ENCODE data around the gene MIP. TPM values are rescaled to one million over a fixed set of nuclear protein-coding genes. Genes with fewer than 3 reads are reported as not detected.

MIP gene
- total and polyA plus RNA-seq, 10 of the 15 experiments (the other 5 are each of a cell fraction or from before 2014, with no cell fraction given): 0.04 to 0.18 (median 0.11) TPM; not detected in 3

DNA sequence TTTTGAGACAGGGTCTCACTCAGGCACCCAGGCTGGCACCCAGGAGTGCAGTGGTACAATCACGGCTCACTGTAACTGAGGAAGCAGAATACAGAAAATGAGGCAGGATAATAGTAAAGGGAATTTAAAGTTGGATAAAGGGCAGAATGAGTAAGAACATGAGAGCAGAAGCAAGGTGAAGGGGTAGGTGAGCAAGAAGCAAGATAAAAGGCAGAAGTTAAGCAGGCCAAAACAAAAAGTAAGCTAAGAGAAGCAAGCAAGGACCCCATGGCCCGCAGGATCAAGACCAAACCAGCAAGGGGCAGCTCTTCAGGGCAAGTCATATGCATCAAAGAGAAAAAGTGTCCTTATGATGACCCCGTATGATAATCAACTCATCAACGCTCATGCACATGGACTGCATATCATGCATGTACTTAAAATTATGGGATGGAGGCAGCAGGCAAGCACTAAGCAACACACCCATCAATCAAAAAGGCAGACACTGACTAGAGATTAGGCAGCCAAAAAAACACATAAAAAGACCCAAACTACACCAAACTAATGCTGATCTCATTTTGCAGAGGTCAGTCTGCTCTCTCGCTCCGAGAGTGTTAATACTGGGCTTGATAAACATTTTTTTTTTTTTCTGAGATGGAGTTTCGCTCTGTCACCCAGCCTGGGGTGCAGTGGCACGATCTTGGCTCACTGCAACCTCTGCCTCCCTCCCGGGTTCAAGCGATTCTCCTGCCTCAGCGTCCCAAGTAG, 16.9 kb downstream of the MIP start (continued):
- TF ChIP-seq, protein P1, sequence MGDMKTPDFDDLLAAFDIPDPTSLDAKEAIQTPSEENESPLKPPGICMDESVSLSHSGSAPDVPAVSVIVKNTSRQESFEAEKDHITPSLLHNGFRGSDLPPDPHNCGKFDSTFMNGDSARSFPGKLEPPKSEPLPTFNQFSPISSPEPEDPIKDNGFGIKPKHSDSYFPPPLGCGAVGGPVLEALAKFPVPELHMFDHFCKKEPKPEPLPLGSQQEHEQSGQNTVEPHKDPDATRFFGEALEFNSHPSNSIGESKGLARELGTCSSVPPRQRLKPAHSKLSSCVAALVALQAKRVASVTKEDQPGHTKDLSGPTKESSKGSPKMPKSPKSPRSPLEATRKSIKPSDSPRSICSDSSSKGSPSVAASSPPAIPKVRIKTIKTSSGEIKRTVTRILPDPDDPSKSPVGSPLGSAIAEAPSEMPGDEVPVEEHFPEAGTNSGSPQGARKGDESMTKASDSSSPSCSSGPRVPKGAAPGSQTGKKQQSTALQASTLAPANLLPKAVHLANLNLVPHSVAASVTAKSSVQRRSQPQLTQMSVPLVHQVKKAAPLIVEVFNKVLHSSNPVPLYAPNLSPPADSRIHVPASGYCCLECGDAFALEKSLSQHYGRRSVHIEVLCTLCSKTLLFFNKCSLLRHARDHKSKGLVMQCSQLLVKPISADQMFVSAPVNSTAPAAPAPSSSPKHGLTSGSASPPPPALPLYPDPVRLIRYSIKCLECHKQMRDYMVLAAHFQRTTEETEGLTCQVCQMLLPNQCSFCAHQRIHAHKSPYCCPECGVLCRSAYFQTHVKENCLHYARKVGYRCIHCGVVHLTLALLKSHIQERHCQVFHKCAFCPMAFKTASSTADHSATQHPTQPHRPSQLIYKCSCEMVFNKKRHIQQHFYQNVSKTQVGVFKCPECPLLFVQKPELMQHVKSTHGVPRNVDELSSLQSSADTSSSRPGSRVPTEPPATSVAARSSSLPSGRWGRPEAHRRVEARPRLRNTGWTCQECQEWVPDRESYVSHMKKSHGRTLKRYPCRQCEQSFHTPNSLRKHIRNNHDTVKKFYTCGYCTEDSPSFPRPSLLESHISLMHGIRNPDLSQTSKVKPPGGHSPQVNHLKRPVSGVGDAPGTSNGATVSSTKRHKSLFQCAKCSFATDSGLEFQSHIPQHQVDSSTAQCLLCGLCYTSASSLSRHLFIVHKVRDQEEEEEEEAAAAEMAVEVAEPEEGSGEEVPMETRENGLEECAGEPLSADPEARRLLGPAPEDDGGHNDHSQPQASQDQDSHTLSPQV (IDR thresholded peaks at IDR 0.05): no peak

DNA sequence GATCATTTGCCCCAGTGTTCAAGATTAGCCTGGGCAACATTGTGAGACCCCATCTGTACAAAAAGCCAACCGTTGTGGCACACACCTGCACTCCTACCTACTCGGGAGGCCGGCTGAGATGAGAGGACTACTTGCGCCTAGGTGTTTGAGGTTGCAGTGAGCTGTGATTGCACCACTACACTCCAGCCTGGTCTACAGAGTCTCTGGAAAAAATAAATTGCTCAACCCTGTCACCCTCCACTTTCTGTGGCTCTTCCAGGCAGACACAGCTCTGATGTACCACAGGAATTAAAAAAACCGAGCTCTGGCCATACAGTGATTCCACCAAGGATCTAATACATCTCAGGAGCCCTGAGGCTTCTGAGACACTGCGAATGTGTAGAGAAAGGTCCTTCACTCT, 19.6 kb downstream of the MIP start:
- no peak overlapping the region for H3K4me2 ChIP-seq (ENCODE audit: control insufficient read depth, insufficient read depth)
- no peaks in the 10 kb centered on the region for H3K9me3 ChIP-seq (replicated peaks; ENCODE audit: control insufficient read depth, insufficient read depth, low read length)
- intact Hi-C loops (cut with micrococcal nuclease; ENCODE audit: unreplicated experiment): no loop called here
- CTCF ChIA-PET: interaction anchor here (0.8 to 1.3 kb wide), 2 partner anchors 9 to 29 kb away, joined by 3 to 5 read pairs; no protein-coding TSS in a partner anchor
- H3K79me2 ChIP-seq (ENCODE audit: control insufficient read depth, insufficient read depth, low read length): peaks cover 6% of the 10 kb centered on the region
- no peak overlapping the region for H3K4me3 ChIP-seq
- TF ChIP-seq CREB1 (IDR thresholded peaks at IDR 0.05; ENCODE audit: low read depth) (no peak), SMAD1 (IDR thresholded peaks at IDR 0.05; ENCODE audit: low read depth, partially characterized antibody) (no peak)
- TF ChIP-seq, protein P2, sequence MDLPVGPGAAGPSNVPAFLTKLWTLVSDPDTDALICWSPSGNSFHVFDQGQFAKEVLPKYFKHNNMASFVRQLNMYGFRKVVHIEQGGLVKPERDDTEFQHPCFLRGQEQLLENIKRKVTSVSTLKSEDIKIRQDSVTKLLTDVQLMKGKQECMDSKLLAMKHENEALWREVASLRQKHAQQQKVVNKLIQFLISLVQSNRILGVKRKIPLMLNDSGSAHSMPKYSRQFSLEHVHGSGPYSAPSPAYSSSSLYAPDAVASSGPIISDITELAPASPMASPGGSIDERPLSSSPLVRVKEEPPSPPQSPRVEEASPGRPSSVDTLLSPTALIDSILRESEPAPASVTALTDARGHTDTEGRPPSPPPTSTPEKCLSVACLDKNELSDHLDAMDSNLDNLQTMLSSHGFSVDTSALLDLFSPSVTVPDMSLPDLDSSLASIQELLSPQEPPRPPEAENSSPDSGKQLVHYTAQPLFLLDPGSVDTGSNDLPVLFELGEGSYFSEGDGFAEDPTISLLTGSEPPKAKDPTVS (IDR thresholded peaks at IDR 0.05; ENCODE audit: low read depth, low read length): no peak
- ATAC-seq (no peak), FAIRE-seq (no peak), DNase-seq (ENCODE audit: low read depth, low spot score) (no peak)
- no peak overlapping the region for H3K9ac ChIP-seq (ENCODE audit: control insufficient read depth, insufficient read depth, low read length)
- no peaks in the 10 kb centered on the region for H3K27me3 ChIP-seq (replicated peaks in 1 of 2; ENCODE audit: control insufficient read depth in 2 of 2, insufficient read depth in 2 of 2, low read length in 1 of 2)
- POLR2A ChIA-PET: no interaction called here
- in situ Hi-C loops (cut with MboI): no loop called here
- no TSS peak for BruUV-seq (replicated peaks)
- H2AFZ ChIP-seq (ENCODE audit: control insufficient read depth, low read depth, low read length): no peak overlapping the region
- no peak overlapping the region for H3K27ac ChIP-seq (ENCODE audit: control insufficient read depth, insufficient read depth)
- H4K20me1 ChIP-seq (ENCODE audit: control insufficient read depth, insufficient read depth): no peaks in the 10 kb centered on the region
- RAD21 ChIA-PET (ENCODE audit: unreplicated experiment): no interaction called here
- WGBS (ENCODE audit: insufficient coverage, insufficient replicate concordance, low lambda C conversion rate, missing lambda C conversion rate): over 99% methylated on average over 6 of the region's 6 CpGs
- SMC1A ChIA-PET (ENCODE audit: uncharacterized antibody, unreplicated experiment): no interaction called here
- no peaks in the 10 kb centered on the region for H3K4me1 ChIP-seq (ENCODE audit: control insufficient read depth, insufficient read depth, low read length)
- H3K36me3 ChIP-seq (ENCODE audit: control insufficient read depth in 2 of 2, insufficient read depth in 2 of 2, low read length in 1 of 2): peaks cover 12 to 13% of the 10 kb centered on the region in 2 experiments; a peak in 3 of 4 replicates

Measured in GM12878 (cell line).